ENCODE results near the gene HMCES. TPM values are rescaled to one million over a fixed set of nuclear protein-coding genes. Genes with fewer than 3 reads are reported as not detected.

Gene HMCES
- total RNA-seq, 4 donors from 2014 or later = 25.3 to 35.7 (median 30.2) TPM

- no peak overlapping the region for H3K27ac ChIP-seq
- peaks cover 3 to 43% (median 15%) of the 10 kb centered on the region in 3 donors for H3K4me1 ChIP-seq
- H3K4me3 ChIP-seq = no peak overlapping the region
- H3K36me3 ChIP-seq = peaks cover 0 to 13% of the 10 kb centered on the region in 2 donors
- H3K27me3 ChIP-seq = no peaks in the 10 kb centered on the region
- 80% methylated on average over 4 of the region's 5 CpGs; no CpG with 5 or more reads in 1 of the 2 donors for WGBS, 2 donors (ENCODE audit: low coverage in 1 of 2)
- no peaks in the 10 kb centered on the region for H3K9me3 ChIP-seq
- TF ChIP-seq POLR2AphosphoS5 (IDR thresholded peaks at IDR 0.05) = no peak
- no peak for TF ChIP-seq CTCF (IDR thresholded peaks at IDR 0.05)
- TF ChIP-seq EP300 (IDR thresholded peaks at IDR 0.05) = no peak
- no peak for TF ChIP-seq POLR2A (IDR thresholded peaks at IDR 0.05)
- ATAC-seq = no peak
Measured at GRCh38 chr3:129281726-129282125, 3.1 kb downstream of the HMCES start.

GRCh38 chr3:129282727-129283327, 4.2 kb downstream of the HMCES start:
- ATAC-seq = no peak
- 66 to 75% methylated on average over 5 to 6 of the region's 6 CpGs for WGBS, 2 donors (ENCODE audit: low coverage in 1 of 2)
- H3K27ac ChIP-seq = no peak overlapping the region
- no peaks in the 10 kb centered on the region for H3K9me3 ChIP-seq
- no peaks in the 10 kb centered on the region for H3K27me3 ChIP-seq
- peaks cover 0 to 14% of the 10 kb centered on the region in 2 donors for H3K36me3 ChIP-seq
- peaks cover 3 to 40% (median 15%) of the 10 kb centered on the region in 3 donors for H3K4me1 ChIP-seq
- H3K4me3 ChIP-seq = no peak overlapping the region
- TF ChIP-seq POLR2AphosphoS5 (IDR thresholded peaks at IDR 0.05) = no peak

GRCh38 chr3:129286081-129286480, 7.4 kb downstream of the HMCES start:
- H3K36me3 ChIP-seq = peaks cover 0 to 40% of the 10 kb centered on the region in 2 donors

GRCh38 chr3:129288446-129288845, 9.8 kb downstream of the HMCES start:
- Histone ChIP-seq H3K27ac (no peak overlapping the region), H3K9me3 (no peaks in the 10 kb centered on the region), H3K36me3 (peaks cover 0 to 63% of the 10 kb centered on the region in 2 donors), H3K27me3 (no peaks in the 10 kb centered on the region), H3K4me1 (peaks cover 0 to 8% (median 0%) of the 10 kb centered on the region in 3 donors), H3K4me3 (no peak overlapping the region)
- 86 to 91% methylated on average over 1 to 3 of the region's 3 CpGs for WGBS, 2 donors (ENCODE audit: low coverage in 1 of 2)
- no peak for ATAC-seq
- TF ChIP-seq EP300 (IDR thresholded peaks at IDR 0.05) (no peak), CTCF (IDR thresholded peaks at IDR 0.05) (no peak), POLR2A (IDR thresholded peaks at IDR 0.05) (no peak), POLR2AphosphoS5 (IDR thresholded peaks at IDR 0.05) (no peak)

More at GRCh38 chr3:129286081-129286480, 7.4 kb downstream of the HMCES start:
- Histone ChIP-seq H3K9me3 (no peaks in the 10 kb centered on the region), H3K27ac (no peak overlapping the region), H3K4me1 (peaks cover 0 to 15% (median 3%) of the 10 kb centered on the region in 3 donors), H3K4me3 (no peak overlapping the region), H3K27me3 (no peaks in the 10 kb centered on the region)
- ATAC-seq = no peak
- no peak for TF ChIP-seq EP300 (IDR thresholded peaks at IDR 0.05)
- TF ChIP-seq CTCF (IDR thresholded peaks at IDR 0.05) = no peak
- TF ChIP-seq POLR2AphosphoS5 (IDR thresholded peaks at IDR 0.05) = no peak
- no peak for TF ChIP-seq POLR2A (IDR thresholded peaks at IDR 0.05)
- WGBS, 2 donors (ENCODE audit: low coverage in 1 of 2) = 65 to 100% methylated on average over 2 of the region's 2 CpGs

GRCh38 chr3:129289201-129289921, 10.7 kb downstream of the HMCES start:
- Histone ChIP-seq H3K4me3 (no peak overlapping the region), H3K27ac (no peak overlapping the region), H3K27me3 (no peaks in the 10 kb centered on the region), H3K4me1 (peaks cover 0 to 8% (median 0%) of the 10 kb centered on the region in 3 donors), H3K9me3 (no peaks in the 10 kb centered on the region), H3K36me3 (peaks cover 0 to 72% of the 10 kb centered on the region in 2 donors)
- 76 to 90% methylated on average over 2 to 4 of the region's 6 CpGs for WGBS, 2 donors (ENCODE audit: low coverage in 1 of 2)
- no peak for ATAC-seq
- TF ChIP-seq POLR2A (IDR thresholded peaks at IDR 0.05) = no peak
- TF ChIP-seq CTCF (IDR thresholded peaks at IDR 0.05) = no peak
- TF ChIP-seq EP300 (IDR thresholded peaks at IDR 0.05) = no peak
- TF ChIP-seq POLR2AphosphoS5 (IDR thresholded peaks at IDR 0.05) = no peak

Data from gastroesophageal sphincter (tissue), 4 donors.